ENCODE data around the gene STXBP5.

Gene STXBP5

GRCh38 chr6:147185216-147185615 is 19.0 kb upstream of the STXBP5 start:
- Histone ChIP-seq H3K36me3 (replicated peaks; ENCODE audit: low read depth, low read length) (no peaks in the 10 kb centered on the region), H3K79me2 (ENCODE audit: low read length) (no peaks in the 10 kb centered on the region), H3K9me3 (ENCODE audit: insufficient read depth, low read length) (no peaks in the 10 kb centered on the region), H3K4me1 (ENCODE audit: low read length) (no peaks in the 10 kb centered on the region), H3K4me2 (ENCODE audit: low read length) (no peak overlapping the region), H3K4me3 (ENCODE audit: low read length) (no peak overlapping the region), H2AFZ (ENCODE audit: low read depth, low read length) (no peak overlapping the region), H4K20me1 (ENCODE audit: insufficient read depth, low read length) (no peaks in the 10 kb centered on the region), H3K27ac (ENCODE audit: low read length) (no peak overlapping the region), H3K9ac (ENCODE audit: low read length) (no peak overlapping the region), H3K27me3 (ENCODE audit: low read depth, low read length) (no peaks in the 10 kb centered on the region)
- no peak for TF ChIP-seq CTCF (IDR thresholded peaks at IDR 0.05; ENCODE audit: low read depth, low read length)
- TF ChIP-seq EZH2phosphoT487 (IDR thresholded peaks at IDR 0.05; ENCODE audit: low read depth) = no peak

DNA sequence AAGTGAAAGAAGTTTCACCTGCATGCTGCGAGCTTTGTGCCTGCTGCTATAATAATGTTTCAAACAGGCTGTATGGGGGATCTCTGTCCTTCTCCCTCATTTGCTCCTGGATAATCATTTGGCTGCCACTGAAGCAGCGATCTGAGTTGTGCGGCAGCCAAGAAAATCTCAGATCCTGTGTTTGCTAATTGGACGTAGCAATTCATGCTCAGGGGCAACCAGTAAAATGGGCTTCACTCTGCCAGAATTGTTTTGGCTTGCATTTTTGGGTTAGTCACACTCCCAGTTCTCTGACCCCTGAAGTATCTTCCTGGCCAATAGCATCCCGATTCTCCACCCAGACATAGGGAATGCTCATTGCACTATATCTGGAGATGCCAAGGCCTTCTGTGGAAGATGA is 13.7 kb upstream of the STXBP5 start:
- Histone ChIP-seq H2AFZ (ENCODE audit: low read depth, low read length) (no peak overlapping the region), H3K79me2 (ENCODE audit: low read length) (no peaks in the 10 kb centered on the region), H3K4me3 (ENCODE audit: low read length) (no peak overlapping the region), H3K9me3 (ENCODE audit: insufficient read depth, low read length) (no peaks in the 10 kb centered on the region), H3K36me3 (replicated peaks; ENCODE audit: low read depth, low read length) (no peaks in the 10 kb centered on the region), H3K4me1 (ENCODE audit: low read length) (peaks cover 11% of the 10 kb centered on the region), H4K20me1 (ENCODE audit: insufficient read depth, low read length) (no peaks in the 10 kb centered on the region), H3K9ac (ENCODE audit: low read length) (no peak overlapping the region), H3K4me2 (ENCODE audit: low read length) (no peak overlapping the region), H3K27me3 (ENCODE audit: low read depth, low read length) (no peaks in the 10 kb centered on the region), H3K27ac (ENCODE audit: low read length) (no peak overlapping the region)
- TF ChIP-seq EZH2phosphoT487 (IDR thresholded peaks at IDR 0.05; ENCODE audit: low read depth) (no peak), CTCF (IDR thresholded peaks at IDR 0.05; ENCODE audit: low read depth, low read length) (no peak)

DNA sequence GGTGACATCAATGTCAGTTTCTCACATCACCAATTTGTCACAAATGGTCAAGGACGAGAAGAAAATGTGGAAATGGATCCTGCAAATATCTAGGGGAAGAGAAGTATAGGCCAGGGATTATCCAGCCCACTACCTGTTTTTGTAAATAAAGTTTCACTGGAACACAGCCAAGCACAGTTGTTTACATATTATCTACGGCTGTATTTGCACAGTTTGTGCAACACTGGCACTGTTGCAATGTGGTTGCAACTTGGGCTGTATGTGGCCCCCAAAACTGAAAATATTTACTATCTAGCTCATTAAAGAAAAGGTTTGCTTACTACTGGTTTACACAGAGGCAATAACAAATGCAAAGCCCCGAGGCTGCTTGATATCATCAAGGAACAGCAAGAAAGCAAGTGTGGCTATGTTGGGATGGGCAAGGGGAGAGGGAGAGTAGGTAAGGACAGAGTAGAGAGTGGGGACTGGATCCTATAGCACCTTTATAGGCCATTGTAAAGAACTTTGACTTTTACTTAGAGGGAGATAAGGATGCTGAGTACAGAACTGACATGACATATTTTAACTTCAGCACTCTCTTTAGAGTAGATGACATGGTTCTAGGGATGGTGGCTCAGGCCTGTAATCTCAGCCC is 11.8 kb upstream of the STXBP5 start:
- H3K79me2 ChIP-seq (ENCODE audit: low read length) = no peaks in the 10 kb centered on the region
- H3K4me2 ChIP-seq (ENCODE audit: low read length) = no peak overlapping the region
- peaks cover 14% of the 10 kb centered on the region for H3K4me1 ChIP-seq (ENCODE audit: low read length)
- no peak overlapping the region for H3K4me3 ChIP-seq (ENCODE audit: low read length)
- H3K36me3 ChIP-seq (replicated peaks; ENCODE audit: low read depth, low read length) = no peaks in the 10 kb centered on the region
- TF ChIP-seq CTCF (IDR thresholded peaks at IDR 0.05; ENCODE audit: low read depth, low read length) = no peak
- TF ChIP-seq EZH2phosphoT487 (IDR thresholded peaks at IDR 0.05; ENCODE audit: low read depth) = no peak
- no peak overlapping the region for H3K27ac ChIP-seq (ENCODE audit: low read length)
- no peak overlapping the region for H2AFZ ChIP-seq (ENCODE audit: low read depth, low read length)
- no peaks in the 10 kb centered on the region for H3K27me3 ChIP-seq (ENCODE audit: low read depth, low read length)
- no peaks in the 10 kb centered on the region for H4K20me1 ChIP-seq (ENCODE audit: insufficient read depth, low read length)
- H3K9me3 ChIP-seq (ENCODE audit: insufficient read depth, low read length) = no peaks in the 10 kb centered on the region
- no peak overlapping the region for H3K9ac ChIP-seq (ENCODE audit: low read length)

DNA sequence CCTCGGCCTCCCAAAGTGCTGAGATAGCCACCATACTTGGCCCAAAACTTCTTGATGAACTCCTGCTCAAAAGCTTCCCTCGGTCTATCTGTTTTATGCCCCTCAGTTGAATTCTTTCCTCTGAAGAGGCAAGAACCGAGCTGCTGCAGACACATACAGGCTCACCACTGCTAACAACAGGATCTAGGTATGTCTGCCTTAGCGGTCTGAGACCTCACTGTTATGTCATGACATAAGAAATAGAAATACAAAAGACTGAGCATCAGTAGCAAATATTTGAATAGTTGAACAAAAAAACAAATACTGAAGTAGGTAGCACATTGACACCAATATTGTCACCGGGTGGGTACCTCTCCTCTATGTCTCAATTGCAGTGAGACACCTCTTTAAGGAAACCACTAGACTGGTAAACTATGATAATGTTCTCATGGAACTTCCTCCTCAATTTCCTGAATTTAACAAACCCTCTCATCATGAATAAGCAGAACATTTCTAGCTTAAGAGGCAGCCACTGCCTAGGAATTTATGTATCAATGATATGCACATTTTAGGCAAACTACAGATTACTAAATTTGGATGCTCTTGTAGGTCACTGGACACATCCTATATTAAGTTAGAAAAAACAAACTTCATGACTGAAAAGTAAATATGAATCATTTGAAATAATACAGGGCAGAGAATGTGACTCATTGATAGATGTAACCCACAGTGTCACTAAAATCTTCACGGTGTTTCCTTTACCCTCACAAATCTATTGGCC is 9.4 kb upstream of the STXBP5 start:
- no peak overlapping the region for H3K4me3 ChIP-seq (ENCODE audit: low read length)
- no peak overlapping the region for H3K27ac ChIP-seq (ENCODE audit: low read length)
- H3K27me3 ChIP-seq (ENCODE audit: low read depth, low read length) = no peaks in the 10 kb centered on the region
- no peaks in the 10 kb centered on the region for H4K20me1 ChIP-seq (ENCODE audit: insufficient read depth, low read length)
- H3K9me3 ChIP-seq (ENCODE audit: insufficient read depth, low read length) = no peaks in the 10 kb centered on the region
- H3K9ac ChIP-seq (ENCODE audit: low read length) = no peak overlapping the region
- peak overlapping the region; percentile 9; the same call in 1 of the 2 replicates for H3K4me2 ChIP-seq (ENCODE audit: low read length)
- H3K36me3 ChIP-seq (replicated peaks; ENCODE audit: low read depth, low read length) = no peaks in the 10 kb centered on the region
- TF ChIP-seq CTCF (IDR thresholded peaks at IDR 0.05; ENCODE audit: low read depth, low read length) (no peak), EZH2phosphoT487 (IDR thresholded peaks at IDR 0.05; ENCODE audit: low read depth) (no peak)
- no peak overlapping the region for H2AFZ ChIP-seq (ENCODE audit: low read depth, low read length)
- H3K79me2 ChIP-seq (ENCODE audit: low read length) = no peaks in the 10 kb centered on the region
- H3K4me1 ChIP-seq (ENCODE audit: low read length) = peaks cover 14% of the 10 kb centered on the region
